GM19351 (cell line): ENCODE data around the gene ETV7.

Source experiments
- ATAC-seq: cut with Tn5 transposase; IDR thresholded peaks from one replicate; pipeline ENCODE4 v1.9.1; 2021; ENCODE audit warnings: mild to moderate bottlenecking, moderate library complexity; ENCODE audit not compliant: unreplicated experiment

The ETV7 gene

DNA sequence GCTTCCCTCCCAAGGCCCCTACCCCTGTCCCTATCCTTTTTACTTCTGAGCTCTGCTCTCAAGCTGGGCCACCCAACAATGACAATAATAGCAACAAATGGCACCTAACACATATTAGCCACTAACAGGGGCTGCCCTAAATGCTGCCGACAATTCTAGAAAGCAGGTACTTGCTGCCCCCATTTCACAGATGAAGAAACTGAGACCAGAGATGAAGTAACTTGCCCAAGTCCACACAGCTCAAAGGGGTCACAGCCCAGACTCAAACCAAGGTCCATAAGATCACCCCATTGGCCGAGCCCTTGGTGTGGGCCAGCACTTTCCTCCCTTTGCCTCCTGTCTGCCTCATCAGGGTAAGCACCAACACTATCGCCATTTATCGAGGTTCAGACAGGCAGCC lies 62.8 kb downstream of the ETV7 start:
- no peak for ATAC-seq

DNA sequence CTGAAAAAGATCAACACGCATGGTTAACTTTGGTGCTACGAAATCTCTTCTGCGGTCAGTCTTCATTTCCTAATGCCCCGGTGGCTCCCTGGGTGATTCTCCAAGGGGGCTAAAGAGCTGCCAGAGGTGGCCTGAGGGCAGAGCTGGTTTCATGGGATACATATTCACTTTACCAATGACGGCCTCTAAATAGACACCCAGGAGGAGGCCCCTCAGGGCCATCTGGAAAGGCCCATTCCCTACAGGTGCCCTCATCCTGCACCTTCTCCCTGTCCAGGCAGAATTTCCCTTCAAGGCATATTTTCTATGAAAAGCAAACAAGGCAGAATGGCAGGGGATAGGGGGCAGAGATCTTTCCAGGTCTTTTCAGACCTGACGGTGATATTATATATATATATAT lies 63.3 kb downstream of the ETV7 start:
- no peak for ATAC-seq

DNA sequence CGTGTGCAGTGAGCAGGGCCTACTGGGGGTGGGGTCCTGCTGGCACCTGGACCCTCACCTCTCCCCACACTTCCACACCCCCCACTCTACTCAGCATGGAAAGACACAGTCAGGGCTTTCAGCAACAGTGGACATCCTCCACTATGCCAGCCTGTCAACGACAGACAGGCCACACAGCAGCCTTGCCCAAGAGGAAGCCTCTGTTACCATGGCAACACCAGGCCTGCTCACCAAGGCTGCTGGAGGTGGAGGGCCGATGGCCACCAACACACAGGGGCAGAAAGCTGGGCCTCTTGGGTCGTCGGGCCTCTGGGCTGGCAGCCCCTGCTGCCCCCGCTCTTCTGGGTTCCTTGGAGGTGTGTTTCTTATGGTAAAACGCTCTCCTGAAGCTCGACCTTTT lies 64.4 kb downstream of the ETV7 start:
- ATAC-seq = no peak

DNA sequence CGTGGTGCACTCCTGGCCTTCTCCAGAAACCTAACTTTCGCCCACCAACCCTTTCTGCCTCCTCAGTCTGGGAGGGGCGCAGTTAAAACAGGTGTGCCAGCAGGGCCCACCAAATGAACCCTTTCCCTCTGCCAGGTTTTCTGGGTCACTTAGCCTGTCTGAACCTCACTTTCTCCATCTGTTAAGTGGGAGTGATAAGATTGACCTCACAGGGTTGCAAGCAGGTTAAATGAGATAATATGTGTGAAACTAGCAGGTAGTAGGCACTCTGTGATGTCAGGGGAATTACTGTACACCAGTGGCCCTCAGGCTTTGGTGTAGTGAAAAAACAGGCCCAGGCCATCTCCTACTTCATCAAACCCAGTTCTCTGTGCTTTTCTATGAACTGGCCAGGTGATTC lies 64.9 kb downstream of the ETV7 start:
- ATAC-seq = no peak

DNA sequence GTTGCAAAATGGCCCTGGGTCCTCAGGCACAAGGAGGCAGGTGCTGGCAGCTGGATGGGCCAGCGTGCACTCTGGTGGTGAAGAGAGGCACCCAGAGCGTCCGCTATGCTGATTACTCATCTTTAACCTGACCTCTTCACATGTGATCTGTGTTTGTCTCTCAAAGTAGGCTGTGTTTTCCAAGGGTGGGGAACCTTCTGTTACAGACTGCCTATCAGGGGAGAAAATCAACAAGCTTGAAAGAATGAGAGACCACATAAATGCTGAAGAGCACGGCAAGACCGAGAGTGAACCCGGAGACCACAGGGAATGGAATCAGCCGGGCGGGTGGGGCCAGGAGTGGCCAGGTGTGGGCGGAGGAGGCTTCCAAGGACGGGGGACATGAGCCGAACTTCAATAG lies 67.0 kb downstream of the ETV7 start:
- no peak for ATAC-seq

DNA sequence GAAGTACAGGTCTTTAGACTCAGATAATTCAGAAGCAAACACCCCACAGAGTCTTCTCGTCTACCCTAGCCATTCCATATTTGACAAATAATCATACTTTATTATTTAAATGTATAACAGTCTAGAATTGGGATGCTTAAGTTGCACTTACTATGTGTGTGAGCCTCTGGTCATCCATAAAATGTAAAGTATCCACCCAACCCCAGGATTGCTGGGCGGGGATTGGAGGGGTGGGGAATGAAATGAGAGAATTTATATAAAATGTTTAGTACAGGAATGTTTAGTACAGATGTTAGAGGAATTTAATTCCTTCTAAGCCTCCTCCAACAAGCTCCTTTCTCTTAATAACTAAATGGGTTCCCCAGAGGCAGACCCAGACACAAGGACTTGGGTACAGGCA lies 67.6 kb downstream of the ETV7 start:
- ATAC-seq = no peak

DNA sequence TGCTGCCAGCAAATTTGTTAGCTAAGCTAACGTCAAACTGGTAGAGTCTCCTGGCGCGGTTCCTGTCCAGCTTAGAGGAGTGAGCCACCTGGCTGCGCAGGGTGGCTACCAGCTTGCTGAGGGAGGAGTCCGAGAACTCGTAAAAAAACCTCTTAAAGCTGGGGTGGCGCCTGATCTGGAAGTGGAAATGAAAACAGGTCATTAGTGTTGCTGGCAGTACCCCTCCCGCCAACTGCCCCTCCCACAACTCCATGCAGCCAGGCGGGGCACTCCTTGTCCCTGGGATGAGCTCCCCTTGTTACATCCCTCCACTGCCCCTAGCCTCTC lies 68.1 kb downstream of the ETV7 start:
- ATAC-seq = no peak

DNA sequence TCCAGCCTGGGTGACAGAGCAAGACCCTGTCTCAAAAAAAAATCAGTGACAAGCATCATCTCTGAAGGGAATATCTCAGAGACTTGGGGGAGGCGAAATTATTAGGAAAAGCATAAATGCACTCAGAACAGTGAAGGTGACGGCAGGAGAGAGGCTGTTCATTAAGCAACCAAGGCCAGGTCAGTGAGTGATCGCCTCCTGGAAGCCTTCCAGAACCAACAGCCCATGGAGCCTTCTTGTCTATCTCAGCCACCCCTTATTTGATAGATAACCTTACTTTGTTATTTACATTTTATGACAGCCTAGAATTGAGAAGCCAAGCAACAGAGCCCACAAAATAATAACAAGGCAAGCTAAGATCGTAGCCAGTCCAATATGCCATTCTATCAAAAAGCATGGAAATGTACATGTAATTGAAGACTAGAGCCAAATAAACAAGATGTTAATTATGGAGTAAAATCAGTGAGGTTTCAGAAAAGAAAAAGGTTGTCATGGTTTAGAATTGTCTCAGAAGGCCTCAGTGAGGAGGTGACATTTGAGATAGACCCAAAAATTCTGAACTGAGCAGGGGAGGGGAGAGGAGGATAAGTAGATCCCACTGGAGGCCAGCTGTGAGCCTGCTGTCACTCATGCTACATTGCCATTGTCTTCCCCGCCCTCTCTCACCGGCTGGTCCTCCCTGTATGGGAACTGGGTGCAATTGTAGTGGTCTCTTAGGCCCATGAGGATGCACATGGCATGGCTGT lies 68.6 kb downstream of the ETV7 start:
- ATAC-seq = no peak

DNA sequence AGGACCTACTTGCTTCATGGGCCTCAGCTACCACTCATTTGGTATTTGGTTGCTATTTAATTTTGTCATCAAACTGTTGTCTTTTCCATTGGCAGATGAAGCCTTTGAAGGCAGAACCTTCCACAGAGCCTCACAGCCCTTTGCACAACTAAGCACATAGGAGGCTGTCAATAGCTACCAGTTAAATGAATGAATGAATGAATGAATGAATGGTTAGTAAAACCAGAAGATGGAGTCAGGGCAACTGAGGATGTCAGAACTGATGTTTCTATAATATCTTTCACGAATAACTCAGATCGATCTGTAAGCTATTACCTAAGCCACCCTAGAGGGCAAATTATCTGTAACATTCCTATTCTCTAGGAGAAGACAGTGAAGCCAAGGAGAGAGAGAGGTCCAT lies 69.8 kb downstream of the ETV7 start:
- no peak for ATAC-seq
